HepG2 (cell line): ENCODE results near the gene TMX3.

Experiments used
- KDM5A ChIP-seq: fragments of 200-600 bp; sonication (generic); IDR thresholded peaks from 2 replicates; pipeline ENCODE4 v1.7.0; 2018; ENCODE audit warnings: antibody characterized with exemption, mild to moderate bottlenecking, low read length, borderline replicate concordance
- MYNN ChIP-seq: sonication (generic); formaldehyde crosslinking; IDR thresholded peaks from 2 replicates; pipeline ENCODE4 v1.4.0; 2020; ENCODE audit warnings: mild to moderate bottlenecking, low read depth, missing genetic modification reagents
- NCOR1 ChIP-seq: fragments of 200-600 bp; sonication (generic); IDR thresholded peaks from 2 replicates; pipeline ENCODE4 v1.7.0; 2017; ENCODE audit warnings: antibody characterized with exemption, low read length, borderline replicate concordance
- PAX8 ChIP-seq: sonication (generic); formaldehyde crosslinking; IDR thresholded peaks from 2 replicates; pipeline ENCODE4 v1.8.0; 2022; ENCODE audit warnings: mild to moderate bottlenecking, missing genetic modification reagents, borderline replicate concordance
- POLR2A ChIP-seq, 2 experiments: IDR thresholded peaks; 2 replicates each; pipeline ENCODE4 v1.6.1; 2011; ENCODE audit warnings: low read depth in 2 of 2, low read length in 2 of 2, mild to moderate bottlenecking in 1 of 2, moderate library complexity in 1 of 2; ENCODE audit not compliant: insufficient read depth in 1 of 2
- PRPF4 ChIP-seq: fragments of 200-400 bp; formaldehyde crosslinking; IDR thresholded peaks from 2 replicates; pipeline ENCODE4 v1.6.1; 2016; ENCODE audit warnings: low read length, low read depth; ENCODE audit not compliant: poor library complexity, severe bottlenecking
- RAD51 ChIP-seq: fragments of 450-650 bp; IDR thresholded peaks from 2 replicates; pipeline ENCODE4 v1.6.1; 2016; ENCODE audit warnings: borderline replicate concordance
- RBM39 ChIP-seq: fragments of 200-400 bp; formaldehyde crosslinking; IDR thresholded peaks from one replicate; pipeline ENCODE4 v1.6.1; 2018; ENCODE audit warnings: antibody characterized with exemption, mild to moderate bottlenecking, low read depth, low read length; ENCODE audit not compliant: poor library complexity, severe bottlenecking
- RFX5 ChIP-seq: IDR thresholded peaks from 2 replicates; pipeline ENCODE4 v1.6.1; 2011; ENCODE audit warnings: low read depth, low read length, improper control_type of control experiment
- SOX13 ChIP-seq, 3 experiments: fragments of 450-650 bp in 1 of 3; sonication (generic) in 1 of 3; formaldehyde crosslinking in 1 of 3; IDR thresholded peaks in 2 of 3; conservative IDR thresholded peaks in 1 of 3; 2 replicates each; pipeline versions ENCODE4 v1.5.0 to v1.6.1; 2016 to 2020; ENCODE audit warnings: antibody characterized with exemption in 1 of 3, mild to moderate bottlenecking in 1 of 3, missing compliant biosample characterization in 1 of 3, missing genetic modification reagents in 1 of 3, moderate library complexity in 1 of 3
- SRSF9 ChIP-seq: fragments of 200-400 bp; formaldehyde crosslinking; IDR thresholded peaks from 2 replicates; pipeline ENCODE4 v1.6.1; 2018; ENCODE audit warnings: borderline replicate concordance, mild to moderate bottlenecking, low read depth, low read length; ENCODE audit not compliant: insufficient read depth, poor library complexity, severe bottlenecking
- ZNF766 ChIP-seq: sonication (generic); formaldehyde crosslinking; IDR thresholded peaks from 2 replicates; pipeline ENCODE4 v1.5.0; 2020; ENCODE audit warnings: missing genetic modification reagents, borderline replicate concordance
- TF ChIP-seq, protein P1 (sequence below): sonication (generic); formaldehyde crosslinking; IDR thresholded peaks from 2 replicates; pipeline ENCODE4 v1.4.0; 2020; ENCODE audit warnings: missing genetic modification reagents
- TF ChIP-seq, protein P2 (sequence below), 2 experiments: IDR thresholded peaks; 2 replicates each; pipeline ENCODE4 v1.6.1; 2011 to 2012; ENCODE audit warnings: low read length in 2 of 2, borderline replicate concordance in 1 of 2, low read depth in 1 of 2, mild to moderate bottlenecking in 1 of 2, moderate library complexity in 1 of 2

DNA sequence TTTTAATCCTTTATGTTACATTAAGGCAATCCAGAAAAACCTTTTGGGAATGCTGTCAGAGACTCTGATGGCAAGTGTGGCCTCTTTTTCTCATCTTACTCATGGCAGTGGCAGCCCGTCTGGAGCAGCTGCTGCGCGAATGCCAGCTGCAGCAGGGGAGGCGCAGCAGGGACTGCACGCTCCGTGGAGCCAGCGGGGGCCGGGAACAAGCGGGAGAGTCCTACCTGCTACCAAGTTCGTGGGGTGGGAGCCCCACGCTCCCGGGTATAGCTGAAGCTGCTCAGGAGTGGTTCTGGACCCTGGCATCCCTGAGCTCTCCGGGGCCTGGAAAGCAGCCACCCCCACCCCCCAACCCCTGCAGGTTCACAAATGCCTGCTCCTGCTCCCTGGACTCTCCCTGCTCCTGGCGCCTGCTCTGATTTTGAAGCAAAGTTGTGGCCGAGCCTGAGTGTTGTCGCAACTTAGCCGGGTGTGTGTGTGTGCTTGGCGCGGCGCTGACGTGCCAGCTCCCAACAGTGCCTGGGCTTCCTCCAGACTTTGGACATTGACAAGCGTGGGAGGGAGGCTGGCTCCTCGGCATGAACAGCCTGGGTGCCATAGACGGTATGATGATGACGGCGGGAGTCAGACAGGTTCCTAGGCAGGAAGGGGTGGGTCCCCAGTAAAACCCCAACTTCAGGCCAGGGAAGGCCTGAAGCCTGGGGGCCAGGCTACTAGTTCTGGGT is 21.7 kb downstream of the TMX3 start:
- TF ChIP-seq ZNF766 (CRISPR knock-in tag) (no peak), POLR2A (IDR thresholded peaks at IDR 0.05; ENCODE audit: insufficient read depth in 1 of 2, low read depth in 2 of 2, low read length in 2 of 2) (no peak), RFX5 (no peak), SOX13 (IDR thresholded peaks at IDR 0.05) (no peak), SOX13 (CRISPR knock-in tag; conservative IDR thresholded peaks at IDR 0.05 in 1 of 2, IDR thresholded peaks at IDR 0.05 in 1 of 2) (no peak), PAX8 (CRISPR knock-in tag) (no peak), SRSF9 (no peak), MYNN (CRISPR knock-in tag) (no peak), KDM5A (no peak), RAD51 (no peak), NCOR1 (no peak), PRPF4 (no peak), RBM39 (no peak)
- TF ChIP-seq, protein P1, sequence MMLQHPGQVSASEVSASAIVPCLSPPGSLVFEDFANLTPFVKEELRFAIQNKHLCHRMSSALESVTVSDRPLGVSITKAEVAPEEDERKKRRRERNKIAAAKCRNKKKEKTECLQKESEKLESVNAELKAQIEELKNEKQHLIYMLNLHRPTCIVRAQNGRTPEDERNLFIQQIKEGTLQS = no peak
- TF ChIP-seq, protein P2, sequence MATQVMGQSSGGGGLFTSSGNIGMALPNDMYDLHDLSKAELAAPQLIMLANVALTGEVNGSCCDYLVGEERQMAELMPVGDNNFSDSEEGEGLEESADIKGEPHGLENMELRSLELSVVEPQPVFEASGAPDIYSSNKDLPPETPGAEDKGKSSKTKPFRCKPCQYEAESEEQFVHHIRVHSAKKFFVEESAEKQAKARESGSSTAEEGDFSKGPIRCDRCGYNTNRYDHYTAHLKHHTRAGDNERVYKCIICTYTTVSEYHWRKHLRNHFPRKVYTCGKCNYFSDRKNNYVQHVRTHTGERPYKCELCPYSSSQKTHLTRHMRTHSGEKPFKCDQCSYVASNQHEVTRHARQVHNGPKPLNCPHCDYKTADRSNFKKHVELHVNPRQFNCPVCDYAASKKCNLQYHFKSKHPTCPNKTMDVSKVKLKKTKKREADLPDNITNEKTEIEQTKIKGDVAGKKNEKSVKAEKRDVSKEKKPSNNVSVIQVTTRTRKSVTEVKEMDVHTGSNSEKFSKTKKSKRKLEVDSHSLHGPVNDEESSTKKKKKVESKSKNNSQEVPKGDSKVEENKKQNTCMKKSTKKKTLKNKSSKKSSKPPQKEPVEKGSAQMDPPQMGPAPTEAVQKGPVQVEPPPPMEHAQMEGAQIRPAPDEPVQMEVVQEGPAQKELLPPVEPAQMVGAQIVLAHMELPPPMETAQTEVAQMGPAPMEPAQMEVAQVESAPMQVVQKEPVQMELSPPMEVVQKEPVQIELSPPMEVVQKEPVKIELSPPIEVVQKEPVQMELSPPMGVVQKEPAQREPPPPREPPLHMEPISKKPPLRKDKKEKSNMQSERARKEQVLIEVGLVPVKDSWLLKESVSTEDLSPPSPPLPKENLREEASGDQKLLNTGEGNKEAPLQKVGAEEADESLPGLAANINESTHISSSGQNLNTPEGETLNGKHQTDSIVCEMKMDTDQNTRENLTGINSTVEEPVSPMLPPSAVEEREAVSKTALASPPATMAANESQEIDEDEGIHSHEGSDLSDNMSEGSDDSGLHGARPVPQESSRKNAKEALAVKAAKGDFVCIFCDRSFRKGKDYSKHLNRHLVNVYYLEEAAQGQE (IDR thresholded peaks at IDR 0.05; ENCODE audit: borderline replicate concordance in 1 of 2, low read depth in 1 of 2, low read length in 2 of 2) = no peak
